Endothelial cell of umbilical vein (primary cell): Measurements from ENCODE around the gene IQGAP3. TPM values are rescaled to one million over a fixed set of nuclear protein-coding genes. Genes with fewer than 3 reads are reported as not detected.

Experiments
- BruUV-seq: library from RNA; stranded (reverse); fragments of 400-500 nt; replicated peaks from 2 replicates; lab custom pipeline; 2021; lab: Mats Ljungman, UMichigan
- CTCF ChIA-PET: fragments of 300-600, 350-600 bp; sonication (Branson Sonifier 250); formaldehyde crosslinking; loops from one replicate; lab custom pipeline; 2021; ENCODE audit warnings: antibody characterized with exemption, inconsistent platforms; lab: Charles Lee
- POLR2A ChIA-PET: fragments of 300-600, 350-600 bp; sonication (Branson Sonifier 250); formaldehyde crosslinking; loops from one replicate; lab custom pipeline; 2021; ENCODE audit warnings: antibody characterized with exemption, inconsistent platforms; lab: Charles Lee
- DNase-seq: peaks from one replicate; pipeline ENCODE4 v3.0.0-alpha.2; 2011; ENCODE audit warnings: low read depth, low spot score
- FAIRE-seq: peaks from 2 replicates; lab custom pipeline; 2011; peaks lifted over from hg19 to GRCh38; lab: Jason Lieb, UNC
- H2AFZ ChIP-seq: 2 replicates; pipeline ENCODE4 v1.6.0; 2012; ENCODE audit warnings: low read depth, low read length, control low read depth, inconsistent platforms
- H3K27ac ChIP-seq: 2 replicates; pipeline ENCODE4 v1.5.1; 2011; ENCODE audit warnings: low read depth, mild to moderate bottlenecking, control low read depth, low read length, moderate library complexity; ENCODE audit not compliant: insufficient read depth
- H3K27me3 ChIP-seq, 2 experiments: 2 replicates each; pipeline versions ENCODE4 v1.6.0 to v1.6.1; 2011; ENCODE audit warnings: low read length in 2 of 2, mixed read lengths in 1 of 2; ENCODE audit not compliant: control insufficient read depth in 2 of 2, insufficient read depth in 2 of 2
- H3K36me3 ChIP-seq, 2 experiments: 2 replicates in 1 of 2; 3 replicates in 1 of 2; pipeline ENCODE4 v1.5.1; 2011; ENCODE audit warnings: low read length in 2 of 2, mild to moderate bottlenecking in 1 of 2, moderate library complexity in 1 of 2; ENCODE audit not compliant: control insufficient read depth in 2 of 2, insufficient read depth in 2 of 2; ENCODE audit errors: extremely low read depth in 1 of 2
- H3K4me1 ChIP-seq: 3 replicates; pipeline ENCODE4 v1.5.1; 2011; ENCODE audit warnings: mild to moderate bottlenecking, low read length; ENCODE audit not compliant: control insufficient read depth, insufficient read depth; ENCODE audit errors: extremely low read depth
- H3K4me2 ChIP-seq: 2 replicates; pipeline ENCODE4 v1.6.1; 2011; ENCODE audit warnings: low read length, control low read depth, mixed read lengths; ENCODE audit not compliant: insufficient read depth
- H3K4me3 ChIP-seq, 3 experiments: fragments of 200-600 bp in 1 of 3; sonication (generic), shearing (Covaris generic) in 1 of 3; replicated peaks in 1 of 3; 2 replicates each; pipeline ENCODE4 v1.5.1; 2011 to 2016; ENCODE audit warnings: control low read depth in 3 of 3, low read length in 3 of 3, mild to moderate bottlenecking in 2 of 3, inconsistent platforms in 1 of 3, low read depth in 1 of 3, moderate library complexity in 1 of 3; ENCODE audit not compliant: insufficient read depth in 1 of 3
- H3K79me2 ChIP-seq: 2 replicates; pipeline ENCODE4 v1.6.0; 2012; ENCODE audit warnings: low read length, inconsistent platforms; ENCODE audit not compliant: control insufficient read depth, insufficient read depth
- H3K9ac ChIP-seq: replicated peaks from 2 replicates; pipeline ENCODE3; 2011; ENCODE audit warnings: low read length, control low read depth; ENCODE audit not compliant: insufficient read depth; ENCODE audit errors: extremely low read depth
- H3K9me1 ChIP-seq: replicated peaks from 3 replicates; pipeline ENCODE4 v1.6.0; 2011; ENCODE audit warnings: mild to moderate bottlenecking, low read length; ENCODE audit not compliant: control insufficient read depth, insufficient read depth; ENCODE audit errors: extremely low read depth
- H3K9me3 ChIP-seq: replicated peaks from 2 replicates; pipeline ENCODE4 v1.5.1; 2012; ENCODE audit warnings: low read length, inconsistent platforms; ENCODE audit not compliant: control insufficient read depth, insufficient read depth
- H4K20me1 ChIP-seq: replicated peaks from 2 replicates; pipeline ENCODE3; 2011; ENCODE audit warnings: mild to moderate bottlenecking, low read length; ENCODE audit not compliant: control insufficient read depth, insufficient read depth; ENCODE audit errors: extremely low read depth
- CTCF ChIP-seq, 2 donors: IDR thresholded peaks; 1 replicate in 1 of 2; 2 replicates in 1 of 2; pipeline ENCODE4 v1.5.1; 2011; ENCODE audit warnings: low read length in 2 of 2, mild to moderate bottlenecking in 2 of 2, moderate library complexity in 2 of 2, control low read depth in 1 of 2, inconsistent platforms in 1 of 2, low read depth in 1 of 2; ENCODE audit not compliant: insufficient read depth in 1 of 2; ENCODE audit errors: extremely low read depth in 1 of 2
- EZH2 ChIP-seq: IDR thresholded peaks from 2 replicates; pipeline ENCODE4 v1.6.1; 2012; ENCODE audit warnings: borderline replicate concordance, low read depth, mild to moderate bottlenecking, moderate library complexity, low read length, inconsistent platforms; ENCODE audit not compliant: severe bottlenecking
- GATA2 ChIP-seq: IDR thresholded peaks from 2 replicates; pipeline ENCODE4 v1.7.0; 2011; ENCODE audit warnings: low read depth, mild to moderate bottlenecking, moderate library complexity, mixed read lengths, low read length; ENCODE audit not compliant: insufficient read length, insufficient read depth
- JUN ChIP-seq: IDR thresholded peaks from 2 replicates; pipeline ENCODE4 v1.6.1; 2011; ENCODE audit warnings: borderline replicate concordance, low read depth; ENCODE audit not compliant: insufficient read length, insufficient read depth
- MAX ChIP-seq: IDR thresholded peaks from 2 replicates; pipeline ENCODE4 v1.6.1; 2011; ENCODE audit not compliant: insufficient read depth, insufficient read length
- MYC ChIP-seq: IDR thresholded peaks from one replicate; pipeline ENCODE4 v1.6.1; 2011; ENCODE audit warnings: mild to moderate bottlenecking, low read depth, low read length
- POLR2A ChIP-seq: IDR thresholded peaks from 2 replicates; pipeline ENCODE4 v1.6.1; 2012; ENCODE audit warnings: low read depth, mild to moderate bottlenecking, control low read depth, low read length
- POLR2AphosphoS5 ChIP-seq: IDR thresholded peaks from 2 replicates; pipeline ENCODE4 v1.6.1; 2012; ENCODE audit warnings: low read depth, mild to moderate bottlenecking, control low read depth, low read length, moderate library complexity; ENCODE audit not compliant: insufficient read depth
- dilution Hi-C: fragments of 300-500 bp; cut with MboI; formaldehyde crosslinking; loops from one replicate; pipeline ENCODE4 v1.15.0; 2019; ENCODE audit warnings: low sequenced_read_pairs; ENCODE audit not compliant: extremely low pct_ligation_motif_present
- intact Hi-C: fragments of 100-400 bp; cut with micrococcal nuclease; formaldehyde crosslinking; loops from one replicate; pipeline ENCODE4 v1.10.0; 2022
- polyA plus RNA-seq, 4 experiments: library from polyadenylated mRNA; depleted of rRNA in 3 of 4; stranded (reverse) in 3 of 4; unstranded in 1 of 4; fragments of >200 nt; gene quantifications; 2 replicates each; pipeline versions ENCODE4 v1.2.1 to v1.2.3, GENCODE V29; 2011 to 2012; ENCODE audit warnings: missing spikeins in 1 of 4
- total RNA-seq: library from RNA; stranded (reverse); gene quantifications from 2 replicates; pipeline ENCODE4 v1.2.3, GENCODE V29; 2021

Gene IQGAP3
- total and polyA plus RNA-seq, 2 donors (not counting 3 experiments of a cell fraction or from before 2014, with no cell fraction given), result 28.3 to 60.7 TPM

GRCh38 chr1:156525856-156526489 is 46.4 kb downstream of the IQGAP3 start:
- Histone ChIP-seq H3K9me1 (no peaks in the 10 kb centered on the region), H3K4me2 (no peak overlapping the region), H3K79me2 (no peaks in the 10 kb centered on the region), H3K27ac (no peak overlapping the region), H3K9ac (no peak overlapping the region), H3K4me1 (no peaks in the 10 kb centered on the region), H4K20me1 (no peaks in the 10 kb centered on the region), H3K36me3 (peaks cover 4 to 13% of the 10 kb centered on the region in 2 experiments), H3K27me3 (no peaks in the 10 kb centered on the region), H3K4me3 (no peak overlapping the region), H2AFZ (no peak overlapping the region), H3K9me3 (no peaks in the 10 kb centered on the region)
- DNase-seq, result no peak
- CTCF ChIA-PET, result interaction anchor here (0.7 to 5.8 kb wide), 8 partner anchors 9 to 83 kb away, joined by 3 to 44 read pairs (median 4); no protein-coding TSS in a partner anchor
- FAIRE-seq, result no peak
- intact Hi-C loops (loop anchor here (5.0 kb wide), 1 partner anchor 44 kb away; no protein-coding TSS in a partner anchor), dilution Hi-C loops (no loop called here)
- TF ChIP-seq MAX (no peak), EZH2 (no peak), JUN (no peak), POLR2AphosphoS5 (no peak), GATA2 (no peak), MYC (no peak), CTCF (IDR thresholded peaks at IDR 0.05; ENCODE audit: extremely low read depth in 1 of 2, insufficient read depth in 1 of 2, low read depth in 1 of 2, low read length in 2 of 2) (no peak), POLR2A (no peak)
- POLR2A ChIA-PET, result no interaction called here
- TSS peak; percentile 86 for BruUV-seq
